Trophoblast cell (in vitro differentiated cells and primary cell): ENCODE measurements around the gene PLCE1.

ENCODE experiments used
- DNase-seq, 2 donors: peaks; one replicate each; pipeline ENCODE4 v3.0.0-alpha.2; 2016
- H2AFZ ChIP-seq: 2 replicates; pipeline ENCODE4 v1.6.1; 2013; ENCODE audit warnings: low read length, moderate library complexity, mild to moderate bottlenecking; ENCODE audit not compliant: insufficient read depth, poor library complexity
- H2AK5ac ChIP-seq: 2 replicates; pipeline ENCODE4 v1.6.1; 2013; ENCODE audit warnings: mild to moderate bottlenecking, low read length
- H2BK120ac ChIP-seq: 2 replicates; pipeline ENCODE4 v1.6.1; 2013; ENCODE audit warnings: low read length, mild to moderate bottlenecking, moderate library complexity; ENCODE audit not compliant: insufficient read depth, poor library complexity
- H2BK12ac ChIP-seq: 2 replicates; pipeline ENCODE4 v1.6.1; 2013; ENCODE audit warnings: mild to moderate bottlenecking, low read length, moderate library complexity
- H2BK5ac ChIP-seq: 2 replicates; pipeline ENCODE4 v1.6.1; 2013; ENCODE audit warnings: low read length, low read depth, moderate library complexity, mild to moderate bottlenecking; ENCODE audit not compliant: poor library complexity
- H3K14ac ChIP-seq: 2 replicates; pipeline ENCODE4 v1.6.1; 2013; ENCODE audit warnings: mild to moderate bottlenecking, low read length
- H3K18ac ChIP-seq: 2 replicates; pipeline ENCODE4 v1.6.1; 2013; ENCODE audit warnings: mild to moderate bottlenecking, low read length
- H3K23ac ChIP-seq: 2 replicates; pipeline ENCODE4 v1.6.1; 2013; ENCODE audit warnings: low read length
- H3K27ac ChIP-seq: 2 replicates; pipeline ENCODE4 v1.5.1; 2013; ENCODE audit warnings: low read depth, mild to moderate bottlenecking, inconsistent platforms, low read length, moderate library complexity
- H3K27me3 ChIP-seq: 2 replicates; pipeline ENCODE4 v1.6.1; 2013; ENCODE audit warnings: inconsistent platforms, mild to moderate bottlenecking, low read length, moderate library complexity; ENCODE audit not compliant: insufficient read depth
- H3K36me3 ChIP-seq, 2 experiments: 1 replicate in 1 of 2; 2 replicates in 1 of 2; pipeline ENCODE4 v1.6.1; 2013; ENCODE audit warnings: low read length in 2 of 2, mild to moderate bottlenecking in 2 of 2, moderate library complexity in 1 of 2; ENCODE audit not compliant: insufficient read depth in 2 of 2, control insufficient read depth in 1 of 2
- H3K4ac ChIP-seq: 2 replicates; pipeline ENCODE4 v1.6.1; 2013; ENCODE audit warnings: low read depth, mild to moderate bottlenecking, low read length, moderate library complexity
- H3K4me1 ChIP-seq, 2 experiments: 1 replicate in 1 of 2; 2 replicates in 1 of 2; pipeline ENCODE4 v1.6.1; 2013; ENCODE audit warnings: low read length in 2 of 2, mild to moderate bottlenecking in 2 of 2, moderate library complexity in 1 of 2; ENCODE audit not compliant: insufficient read depth in 2 of 2, control insufficient read depth in 1 of 2
- H3K4me2 ChIP-seq: 2 replicates; pipeline ENCODE4 v1.6.1; 2013; ENCODE audit warnings: inconsistent platforms, mild to moderate bottlenecking, low read length, moderate library complexity
- H3K4me3 ChIP-seq: 2 replicates; pipeline ENCODE4 v1.5.1; 2013; ENCODE audit warnings: mild to moderate bottlenecking, low read depth, low read length, inconsistent platforms
- H3K79me1 ChIP-seq: one replicate; pipeline ENCODE4 v1.6.1; 2013; ENCODE audit warnings: low read length
- H3K79me2 ChIP-seq: 2 replicates; pipeline ENCODE4 v1.6.1; 2013; ENCODE audit warnings: low read length, mild to moderate bottlenecking; ENCODE audit not compliant: control insufficient read depth, insufficient read depth, poor library complexity
- H3K9ac ChIP-seq: 2 replicates; pipeline ENCODE4 v1.6.1; 2013; ENCODE audit warnings: mild to moderate bottlenecking, low read length
- H3K9me3 ChIP-seq: 2 replicates; pipeline ENCODE4 v1.6.1; 2013; ENCODE audit warnings: low read depth, mild to moderate bottlenecking, control low read depth, inconsistent platforms, low read length; ENCODE audit not compliant: insufficient read depth
- H4K12ac ChIP-seq: 2 replicates; pipeline ENCODE4 v1.6.1; 2013; ENCODE audit warnings: low read depth, mild to moderate bottlenecking, low read length, moderate library complexity
- H4K8ac ChIP-seq: 2 replicates; pipeline ENCODE4 v1.6.1; 2013; ENCODE audit warnings: low read depth, mild to moderate bottlenecking, low read length, moderate library complexity
- H4K91ac ChIP-seq: one replicate; pipeline ENCODE4 v1.6.1; 2013; ENCODE audit warnings: low read depth, mild to moderate bottlenecking, low read length, moderate library complexity
- WGBS: extraction: QIAGEN DNeasy Blood & Tissue Kit; methylation state at CpG from one replicate; pipeline ENCODE4 v1.1.7; 2013; ENCODE audit warnings: missing lambda C conversion rate; ENCODE audit not compliant: insufficient read length, insufficient coverage; ENCODE audit errors: extremely low coverage; 5-methylcytosine and 5-hydroxymethylcytosine counted together

PLCE1 gene

DNA sequence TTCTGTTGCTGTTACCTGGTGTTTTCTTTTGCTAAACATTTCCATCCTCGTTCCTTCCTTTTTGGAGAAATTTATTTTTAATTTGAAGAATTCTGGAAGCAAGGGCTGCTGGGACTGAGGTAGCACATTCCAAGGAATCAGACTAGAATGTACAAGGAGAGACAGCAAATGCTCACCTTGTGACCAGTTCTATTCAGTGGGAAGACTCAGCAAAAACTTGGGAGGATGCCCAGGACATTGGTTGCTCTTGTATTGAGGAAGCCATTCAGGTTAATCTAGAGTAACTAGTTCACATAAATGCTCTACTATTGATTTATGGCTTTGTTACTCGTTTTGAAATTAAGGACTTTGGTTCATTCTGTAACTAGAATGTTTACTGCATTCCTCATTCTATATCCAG, 11.3 kb downstream of the PLCE1 start:
- WGBS: no CpG with 5 or more reads among the region's 2 CpGs
- Histone ChIP-seq H3K4me2 (no peak overlapping the region), H2AFZ (no peak overlapping the region), H3K79me2 (no peaks in the 10 kb centered on the region), H3K9me3 (peaks cover 5% of the 10 kb centered on the region), H4K91ac (no peak overlapping the region), H3K79me1 (no peaks in the 10 kb centered on the region), H3K4me3 (no peak overlapping the region), H3K18ac (no peak overlapping the region), H4K8ac (no peak overlapping the region), H2BK5ac (no peak overlapping the region), H3K27ac (no peak overlapping the region), H2BK120ac (no peak overlapping the region), H3K27me3 (no peaks in the 10 kb centered on the region), H2BK12ac (no peak overlapping the region), H3K4me1 (peaks cover 0 to 9% of the 10 kb centered on the region in 2 experiments), H3K14ac (no peak overlapping the region), H3K4ac (no peak overlapping the region), H3K23ac (no peak overlapping the region), H4K12ac (no peak overlapping the region), H3K36me3 (peaks cover 0 to 2% of the 10 kb centered on the region in 2 experiments), H3K9ac (no peak overlapping the region), H2AK5ac (no peak overlapping the region)
- DNase-seq: no peak

GRCh38 chr10:94006591-94007550, 13.1 kb downstream of the PLCE1 start:
- peaks cover 0 to 2% of the 10 kb centered on the region in 2 experiments for H3K36me3 ChIP-seq
- H4K91ac ChIP-seq: no peak overlapping the region
- H2BK5ac ChIP-seq: no peak overlapping the region
- no peak overlapping the region for H3K4ac ChIP-seq
- H3K14ac ChIP-seq: no peak overlapping the region
- no peak overlapping the region for H3K27ac ChIP-seq
- no peak overlapping the region for H4K12ac ChIP-seq
- H2AFZ ChIP-seq: no peak overlapping the region
- DNase-seq: peak; percentile 72 to 79
- no peak overlapping the region for H3K4me2 ChIP-seq
- H3K79me1 ChIP-seq: no peaks in the 10 kb centered on the region
- H2BK120ac ChIP-seq: no peak overlapping the region
- H3K23ac ChIP-seq: no peak overlapping the region
- no peaks in the 10 kb centered on the region for H3K27me3 ChIP-seq
- no peaks in the 10 kb centered on the region for H3K79me2 ChIP-seq
- H2AK5ac ChIP-seq: no peak overlapping the region
- H3K9ac ChIP-seq: no peak overlapping the region
- no peak overlapping the region for H4K8ac ChIP-seq
- no peak overlapping the region for H3K4me3 ChIP-seq
- H2BK12ac ChIP-seq: no peak overlapping the region
- whole genome bisulfite sequencing: no CpG with 5 or more reads among the region's 4 CpGs
- peaks cover 0 to 6% of the 10 kb centered on the region in 2 experiments for H3K4me1 ChIP-seq
- no peak overlapping the region for H3K18ac ChIP-seq
- H3K9me3 ChIP-seq: peaks cover 7% of the 10 kb centered on the region

GRCh38 chr10:94008526-94008925, 14.8 kb downstream of the PLCE1 start:
- DNase-seq: peak; percentile 54 to 70
- H3K4ac ChIP-seq: no peak overlapping the region
- H3K23ac ChIP-seq: no peak overlapping the region
- H2AK5ac ChIP-seq: no peak overlapping the region
- no peak overlapping the region for H2BK120ac ChIP-seq
- WGBS: no CpG with 5 or more reads among the region's 2 CpGs
- H2BK12ac ChIP-seq: no peak overlapping the region
- H3K4me3 ChIP-seq: no peak overlapping the region
- H3K79me1 ChIP-seq: no peaks in the 10 kb centered on the region
- no peak overlapping the region for H3K27ac ChIP-seq
- peaks cover 7% of the 10 kb centered on the region for H3K9me3 ChIP-seq
- peaks cover 0 to 6% of the 10 kb centered on the region in 2 experiments for H3K4me1 ChIP-seq
- peaks cover 0 to 2% of the 10 kb centered on the region in 2 experiments for H3K36me3 ChIP-seq
- no peak overlapping the region for H2AFZ ChIP-seq
- H3K9ac ChIP-seq: no peak overlapping the region
- no peak overlapping the region for H4K91ac ChIP-seq
- H2BK5ac ChIP-seq: no peak overlapping the region
- no peak overlapping the region for H3K18ac ChIP-seq
- no peak overlapping the region for H3K14ac ChIP-seq
- no peaks in the 10 kb centered on the region for H3K27me3 ChIP-seq
- no peak overlapping the region for H4K12ac ChIP-seq
- H3K79me2 ChIP-seq: no peaks in the 10 kb centered on the region
- H3K4me2 ChIP-seq: no peak overlapping the region
- no peak overlapping the region for H4K8ac ChIP-seq

DNA sequence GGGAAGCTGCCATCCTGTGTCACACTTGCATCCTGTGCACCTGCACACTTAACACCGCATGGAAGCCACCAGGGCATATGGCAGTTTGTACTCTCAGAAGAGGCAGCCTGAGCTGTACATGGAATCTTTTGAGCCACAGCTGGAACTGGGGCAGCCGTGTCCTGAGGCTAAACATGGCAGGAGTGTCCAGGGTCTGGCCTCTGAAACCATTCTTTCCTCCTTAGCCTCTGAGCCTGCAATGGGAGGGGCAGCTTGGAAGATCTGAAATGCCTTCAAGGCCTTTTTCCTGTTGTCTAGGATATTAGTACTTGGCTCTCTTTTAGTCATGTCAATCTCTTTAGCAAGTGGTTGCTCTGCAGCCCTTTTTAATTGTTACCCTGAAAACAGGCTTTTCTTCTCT, 16.4 kb downstream of the PLCE1 start:
- Histone ChIP-seq H2BK5ac (no peak overlapping the region), H4K12ac (no peak overlapping the region), H3K4me2 (no peak overlapping the region), H3K18ac (no peak overlapping the region), H3K4me1 (peaks cover 0 to 6% of the 10 kb centered on the region in 2 experiments), H3K79me1 (no peaks in the 10 kb centered on the region), H3K4ac (no peak overlapping the region), H4K8ac (no peak overlapping the region), H3K23ac (no peak overlapping the region), H3K4me3 (no peak overlapping the region), H2BK12ac (no peak overlapping the region), H2AK5ac (no peak overlapping the region), H3K9ac (no peak overlapping the region), H3K79me2 (peaks cover 2% of the 10 kb centered on the region), H2AFZ (no peak overlapping the region), H3K9me3 (peaks cover 9% of the 10 kb centered on the region), H3K27me3 (no peaks in the 10 kb centered on the region), H2BK120ac (no peak overlapping the region), H3K14ac (no peak overlapping the region), H4K91ac (no peak overlapping the region), H3K36me3 (peaks cover 0 to 2% of the 10 kb centered on the region in 2 experiments), H3K27ac (no peak overlapping the region)
- no CpG with 5 or more reads among the region's 2 CpGs for WGBS
- peak; percentile 50 to 57 for DNase-seq
